Loucy (cell line): ENCODE data around the gene SUN2.
A peak's percentile ranks its signal among the peaks of the same experiment; 100 is the strongest.

Experiments
- H2AFZ ChIP-seq: fragments of 200-600 bp; sonication (generic); 2 replicates; pipeline ENCODE4 v1.6.0; 2016; ENCODE audit warnings: antibody characterized with exemption, mild to moderate bottlenecking, low read length, moderate library complexity
- H3F3A ChIP-seq: fragments of 200-600 bp; 2 replicates; pipeline ENCODE4 v1.6.0; 2016; ENCODE audit warnings: antibody characterized with exemption, low read depth, mild to moderate bottlenecking
- H3K27me3 ChIP-seq: fragments of 200-600 bp; sonication (generic); 2 replicates; pipeline ENCODE4 v1.6.1; 2014; ENCODE audit warnings: low read length, mild to moderate bottlenecking; ENCODE audit not compliant: insufficient read depth, poor library complexity, severe bottlenecking
- H3K36me3 ChIP-seq: fragments of 200-600 bp; sonication (generic); 2 replicates; pipeline ENCODE4 v1.6.1; 2016; ENCODE audit warnings: low read length; ENCODE audit not compliant: insufficient read depth
- H3K4me1 ChIP-seq: fragments of 200-600 bp; sonication (generic); 2 replicates; pipeline ENCODE4 v1.5.1; 2014; ENCODE audit warnings: low read length, mild to moderate bottlenecking; ENCODE audit not compliant: insufficient read depth, poor library complexity, severe bottlenecking
- H3K4me2 ChIP-seq: fragments of 200-600 bp; sonication (generic); 2 replicates; pipeline ENCODE4 v1.6.0; 2014; ENCODE audit warnings: antibody characterized with exemption, low read length, low read depth, mild to moderate bottlenecking; ENCODE audit not compliant: poor library complexity, severe bottlenecking
- H3K4me3 ChIP-seq: fragments of 200-600 bp; sonication (generic); 2 replicates; pipeline ENCODE4 v1.5.1; 2014; ENCODE audit warnings: low read length, mild to moderate bottlenecking, mixed read lengths; ENCODE audit not compliant: poor library complexity, severe bottlenecking
- H3K79me2 ChIP-seq: fragments of 200-600 bp; sonication (generic); 2 replicates; pipeline ENCODE4 v1.6.1; 2014; ENCODE audit warnings: low read length; ENCODE audit not compliant: insufficient read depth
- H3K9ac ChIP-seq: fragments of 200-600 bp; sonication (generic); 2 replicates; pipeline ENCODE4 v1.6.0; 2014; ENCODE audit warnings: mild to moderate bottlenecking, low read depth, low read length, moderate library complexity; ENCODE audit not compliant: poor library complexity, severe bottlenecking
- H3K9me2 ChIP-seq: fragments of 200-600 bp; sonication (generic); replicated peaks from 2 replicates; pipeline ENCODE4 v1.6.1; 2016; ENCODE audit warnings: low read depth, low read length, mixed read lengths
- H3K9me3 ChIP-seq: fragments of 200-600 bp; sonication (generic); 2 replicates; pipeline ENCODE4 v1.6.1; 2014; ENCODE audit warnings: mild to moderate bottlenecking, antibody characterized with exemption, low read length, low read depth; ENCODE audit not compliant: insufficient read depth
- H4K20me1 ChIP-seq: fragments of 200-600 bp; sonication (generic); 2 replicates; pipeline ENCODE4 v1.6.0; 2014; ENCODE audit warnings: antibody characterized with exemption, low read length, mild to moderate bottlenecking; ENCODE audit not compliant: insufficient read depth, poor library complexity, severe bottlenecking
- EZH2phosphoT487 ChIP-seq: fragments of 200-600 bp; IDR thresholded peaks from 2 replicates; pipeline ENCODE4 v1.6.1; 2018; ENCODE audit warnings: antibody characterized with exemption, mild to moderate bottlenecking, moderate library complexity, borderline replicate concordance
- TF ChIP-seq, protein P1 (sequence below): fragments of 200-600 bp; sonication (generic); conservative IDR thresholded peaks from 2 replicates; pipeline ENCODE4 v1.5.1; 2014; ENCODE audit warnings: mild to moderate bottlenecking, antibody characterized with exemption, low read length

Gene SUN2

DNA sequence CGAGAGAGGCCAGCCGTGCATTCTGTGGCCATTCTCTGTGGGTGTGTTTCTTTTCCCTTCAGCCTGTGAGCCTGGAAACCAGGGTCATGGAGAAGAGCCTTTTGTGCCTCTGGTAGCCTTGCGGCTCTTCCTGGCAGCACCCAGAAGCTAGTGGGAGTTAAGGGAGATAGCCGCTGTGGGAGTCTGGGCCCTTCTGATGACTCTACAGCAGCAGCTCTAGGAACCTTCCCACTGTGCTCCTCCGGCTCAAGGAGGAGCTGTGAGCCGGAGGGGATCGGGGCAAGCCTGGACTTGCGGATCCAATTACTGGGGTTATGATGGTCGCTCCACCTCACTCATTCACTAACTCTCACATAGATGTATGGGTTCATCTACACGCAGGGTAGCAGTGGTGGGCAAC, 39.5 kb downstream of the SUN2 start:
- Histone ChIP-seq H4K20me1 (peaks cover 38% of the 10 kb centered on the region), H2AFZ (no peak overlapping the region), H3K4me3 (no peak overlapping the region), H3K4me2 (no peak overlapping the region), H3K9me2 (no peaks in the 10 kb centered on the region), H3K27me3 (no peaks in the 10 kb centered on the region), H3K9ac (no peak overlapping the region), H3K79me2 (peaks cover 52% of the 10 kb centered on the region), H3K36me3 (peaks cover 48% of the 10 kb centered on the region; the same call in 1 of the 2 replicates), H3K4me1 (peaks cover 31% of the 10 kb centered on the region), H3F3A (no peaks in the 10 kb centered on the region), H3K9me3 (no peaks in the 10 kb centered on the region)
- no peak for TF ChIP-seq EZH2phosphoT487
- TF ChIP-seq, protein P1, sequence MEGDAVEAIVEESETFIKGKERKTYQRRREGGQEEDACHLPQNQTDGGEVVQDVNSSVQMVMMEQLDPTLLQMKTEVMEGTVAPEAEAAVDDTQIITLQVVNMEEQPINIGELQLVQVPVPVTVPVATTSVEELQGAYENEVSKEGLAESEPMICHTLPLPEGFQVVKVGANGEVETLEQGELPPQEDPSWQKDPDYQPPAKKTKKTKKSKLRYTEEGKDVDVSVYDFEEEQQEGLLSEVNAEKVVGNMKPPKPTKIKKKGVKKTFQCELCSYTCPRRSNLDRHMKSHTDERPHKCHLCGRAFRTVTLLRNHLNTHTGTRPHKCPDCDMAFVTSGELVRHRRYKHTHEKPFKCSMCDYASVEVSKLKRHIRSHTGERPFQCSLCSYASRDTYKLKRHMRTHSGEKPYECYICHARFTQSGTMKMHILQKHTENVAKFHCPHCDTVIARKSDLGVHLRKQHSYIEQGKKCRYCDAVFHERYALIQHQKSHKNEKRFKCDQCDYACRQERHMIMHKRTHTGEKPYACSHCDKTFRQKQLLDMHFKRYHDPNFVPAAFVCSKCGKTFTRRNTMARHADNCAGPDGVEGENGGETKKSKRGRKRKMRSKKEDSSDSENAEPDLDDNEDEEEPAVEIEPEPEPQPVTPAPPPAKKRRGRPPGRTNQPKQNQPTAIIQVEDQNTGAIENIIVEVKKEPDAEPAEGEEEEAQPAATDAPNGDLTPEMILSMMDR, result no peak

DNA sequence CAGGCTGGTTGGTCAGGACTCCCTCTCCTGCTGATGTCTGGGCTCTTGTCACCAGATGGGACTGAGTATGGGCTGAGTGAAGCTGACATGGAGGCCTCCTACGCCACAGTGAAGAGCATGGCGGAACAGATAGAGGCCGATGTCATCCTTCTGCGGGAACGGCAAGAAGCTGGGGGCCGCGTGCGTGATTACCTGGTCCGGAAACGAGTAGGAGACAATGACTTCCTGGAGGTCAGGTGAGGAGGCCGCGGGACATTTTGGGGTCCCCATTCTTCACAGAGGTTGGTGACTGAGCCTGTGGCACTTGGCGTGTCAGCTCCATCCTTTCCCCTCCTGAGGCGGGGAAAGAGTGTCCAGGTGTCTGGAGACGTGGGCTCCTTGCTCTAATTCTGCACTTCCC, 39.9 kb downstream of the SUN2 start:
- H3K4me3 ChIP-seq, result no peak overlapping the region
- peaks cover 34% of the 10 kb centered on the region for H3K4me1 ChIP-seq
- no peaks in the 10 kb centered on the region for H3K9me2 ChIP-seq
- no peak overlapping the region for H2AFZ ChIP-seq
- peaks cover 56% of the 10 kb centered on the region for H3K79me2 ChIP-seq
- H3K4me2 ChIP-seq, result no peak overlapping the region
- H3K9me3 ChIP-seq, result no peaks in the 10 kb centered on the region
- peaks cover 48% of the 10 kb centered on the region; the same call in 1 of the 2 replicates for H3K36me3 ChIP-seq
- no peaks in the 10 kb centered on the region for H3K27me3 ChIP-seq
- no peaks in the 10 kb centered on the region for H3F3A ChIP-seq
- peaks cover 42% of the 10 kb centered on the region for H4K20me1 ChIP-seq
- TF ChIP-seq, protein P1, result no peak
- no peak for TF ChIP-seq EZH2phosphoT487
- no peak overlapping the region for H3K9ac ChIP-seq

GRCh38 chr22:38715176-38715764, 40.5 kb downstream of the SUN2 start:
- Histone ChIP-seq H3K36me3 (peaks cover 48% of the 10 kb centered on the region; the same call in 1 of the 2 replicates), H3K4me2 (peak overlapping the region; percentile 25), H3F3A (no peaks in the 10 kb centered on the region), H3K4me1 (peaks cover 38% of the 10 kb centered on the region), H3K9ac (no peak overlapping the region), H4K20me1 (peaks cover 48% of the 10 kb centered on the region), H3K9me2 (no peaks in the 10 kb centered on the region), H3K27me3 (no peaks in the 10 kb centered on the region), H3K4me3 (no peak overlapping the region), H3K9me3 (no peaks in the 10 kb centered on the region), H3K79me2 (peaks cover 62% of the 10 kb centered on the region), H2AFZ (no peak overlapping the region)
- TF ChIP-seq, protein P1, result no peak
- TF ChIP-seq EZH2phosphoT487, result no peak
